ENCODE data around the gene TLL2. TPM values are rescaled to one million over a fixed set of nuclear protein-coding genes. Genes with fewer than 3 reads are reported as not detected.

The TLL2 gene
- total and polyA plus RNA-seq, 2 experiments from 2014 or later = 2.6 to 3.0 TPM

- TF ChIP-seq STAT1 (IDR thresholded peaks at IDR 0.05; ENCODE audit: unreplicated experiment) (no peak), ETS1 (IDR thresholded peaks at IDR 0.05) (no peak), JUNB (IDR thresholded peaks at IDR 0.05; ENCODE audit: unreplicated experiment) (no peak), ZNF331 (CRISPR knock-in tag; IDR thresholded peaks at IDR 0.05; ENCODE audit: low read depth) (no peak), NANOG (IDR thresholded peaks at IDR 0.05; ENCODE audit: borderline replicate concordance) (no peak), POLR2AphosphoS5 (IDR thresholded peaks at IDR 0.05; ENCODE audit: low read depth) (no peak), CREB1 (CRISPR knock-in tag; IDR thresholded peaks at IDR 0.05; ENCODE audit: low read depth) (no peak)
These were observed 11.0 kb downstream of the TLL2 start (continued) for GRCh38 chr10:96502561-96503282.

GRCh38 chr10:96501985-96502384 is 11.7 kb downstream of the TLL2 start:
- no peak overlapping the region for H3K4me2 ChIP-seq
- peaks cover 5% of the 10 kb centered on the region for H3K27me3 Mint-ChIP-seq (ENCODE audit: insufficient read depth, low read depth, poor library complexity)
- H3K4me3 ChIP-seq = no peak overlapping the region
- no peak for ATAC-seq
- H3K27me3 ChIP-seq (ENCODE audit: insufficient read depth) = no peaks in the 10 kb centered on the region
- H3K79me2 ChIP-seq (replicated peaks; ENCODE audit: insufficient read depth) = no peaks in the 10 kb centered on the region
- H3F3A ChIP-seq (replicated peaks; ENCODE audit: low read depth) = no peaks in the 10 kb centered on the region
- H3K27ac Mint-ChIP-seq = no peak overlapping the region
- no peak overlapping the region for H3K27ac ChIP-seq (ENCODE audit: low read depth)
- no peaks in the 10 kb centered on the region for H4K20me1 ChIP-seq (replicated peaks; ENCODE audit: insufficient read depth)
- DNase-seq (ENCODE audit: low spot score) = no peak
- H3K9me2 ChIP-seq (ENCODE audit: insufficient read depth) = no peaks in the 10 kb centered on the region; the same call in 1 of the 2 replicates
- H3K4me3 Mint-ChIP-seq = no peak overlapping the region
- no peaks in the 10 kb centered on the region for H3K9me3 Mint-ChIP-seq
- H3K36me3 Mint-ChIP-seq (ENCODE audit: low read depth) = no peaks in the 10 kb centered on the region; the same call in 2 of the 3 replicates
- H3K36me3 ChIP-seq (ENCODE audit: insufficient read depth) = no peaks in the 10 kb centered on the region
- no peak overlapping the region for H2AFZ ChIP-seq
- no peaks in the 10 kb centered on the region; the same call in 1 of the 2 replicates for H3K4me1 ChIP-seq (ENCODE audit: insufficient read depth)
- H3K4me1 Mint-ChIP-seq = peaks cover 4% of the 10 kb centered on the region; the same call in 2 of the 3 replicates
- TF ChIP-seq CREB1 (CRISPR knock-in tag; IDR thresholded peaks at IDR 0.05; ENCODE audit: low read depth) (no peak), REST (IDR thresholded peaks at IDR 0.05; ENCODE audit: unreplicated experiment) (no peak), EZH2phosphoT487 (IDR thresholded peaks at IDR 0.05; ENCODE audit: unreplicated experiment) (no peak), EZH2 (IDR thresholded peaks at IDR 0.05; ENCODE audit: low read depth, unreplicated experiment) (no peak), STAT1 (IDR thresholded peaks at IDR 0.05; ENCODE audit: unreplicated experiment) (no peak), ETS1 (IDR thresholded peaks at IDR 0.05) (no peak), NANOG (IDR thresholded peaks at IDR 0.05; ENCODE audit: borderline replicate concordance) (no peak), POLR2AphosphoS5 (IDR thresholded peaks at IDR 0.05; ENCODE audit: low read depth) (no peak), JUNB (IDR thresholded peaks at IDR 0.05; ENCODE audit: unreplicated experiment) (no peak), ZNF114 (CRISPR knock-in tag; IDR thresholded peaks at IDR 0.05) (no peak), ZNF331 (CRISPR knock-in tag; IDR thresholded peaks at IDR 0.05; ENCODE audit: low read depth) (no peak)
- TF ChIP-seq, protein P1, sequence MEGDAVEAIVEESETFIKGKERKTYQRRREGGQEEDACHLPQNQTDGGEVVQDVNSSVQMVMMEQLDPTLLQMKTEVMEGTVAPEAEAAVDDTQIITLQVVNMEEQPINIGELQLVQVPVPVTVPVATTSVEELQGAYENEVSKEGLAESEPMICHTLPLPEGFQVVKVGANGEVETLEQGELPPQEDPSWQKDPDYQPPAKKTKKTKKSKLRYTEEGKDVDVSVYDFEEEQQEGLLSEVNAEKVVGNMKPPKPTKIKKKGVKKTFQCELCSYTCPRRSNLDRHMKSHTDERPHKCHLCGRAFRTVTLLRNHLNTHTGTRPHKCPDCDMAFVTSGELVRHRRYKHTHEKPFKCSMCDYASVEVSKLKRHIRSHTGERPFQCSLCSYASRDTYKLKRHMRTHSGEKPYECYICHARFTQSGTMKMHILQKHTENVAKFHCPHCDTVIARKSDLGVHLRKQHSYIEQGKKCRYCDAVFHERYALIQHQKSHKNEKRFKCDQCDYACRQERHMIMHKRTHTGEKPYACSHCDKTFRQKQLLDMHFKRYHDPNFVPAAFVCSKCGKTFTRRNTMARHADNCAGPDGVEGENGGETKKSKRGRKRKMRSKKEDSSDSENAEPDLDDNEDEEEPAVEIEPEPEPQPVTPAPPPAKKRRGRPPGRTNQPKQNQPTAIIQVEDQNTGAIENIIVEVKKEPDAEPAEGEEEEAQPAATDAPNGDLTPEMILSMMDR (conservative IDR thresholded peaks at IDR 0.05; ENCODE audit: low read depth in 2 of 2) = no peak
